Small intestine (tissue), 7 donors: ENCODE results near the gene FIGN. TPM values are rescaled to one million over a fixed set of nuclear protein-coding genes. Genes with fewer than 3 reads are reported as not detected.

Experiments used
- DNase-seq, 2 donors: peaks; one replicate each; pipeline versions ENCODE4 v3.0.0 to v3.0.0-alpha.2; 2013
- FAIRE-seq: peaks from 2 replicates; lab custom pipeline; 2012; peaks lifted over from hg19 to GRCh38; lab: Jason Lieb, UNC
- H3K27ac ChIP-seq, 3 donors: one replicate each; pipeline ENCODE4 v1.5.1; 2013; ENCODE audit warnings: low read length in 2 of 3, mild to moderate bottlenecking in 2 of 3, control low read depth in 1 of 3, inconsistent platforms in 1 of 3, low read depth in 1 of 3, moderate library complexity in 1 of 3
- H3K27me3 ChIP-seq, 3 donors: one replicate each; pipeline ENCODE4 v1.6.1; 2013; ENCODE audit warnings: low read length in 3 of 3, inconsistent platforms in 1 of 3; ENCODE audit not compliant: control insufficient read depth in 3 of 3, insufficient read depth in 3 of 3
- H3K36me3 ChIP-seq, 3 donors: one replicate each; pipeline ENCODE4 v1.6.1; 2013; ENCODE audit warnings: low read length in 3 of 3, inconsistent platforms in 1 of 3, low read depth in 1 of 3, mild to moderate bottlenecking in 1 of 3, moderate library complexity in 1 of 3; ENCODE audit not compliant: control insufficient read depth in 3 of 3, insufficient read depth in 2 of 3
- H3K4me1 ChIP-seq, 3 donors: one replicate each; pipeline ENCODE4 v1.6.1; 2013; ENCODE audit warnings: low read length in 2 of 3, inconsistent platforms in 1 of 3, low read depth in 1 of 3, mild to moderate bottlenecking in 1 of 3, moderate library complexity in 1 of 3; ENCODE audit not compliant: control insufficient read depth in 3 of 3, insufficient read depth in 2 of 3
- H3K4me3 ChIP-seq, 3 donors: one replicate each; pipeline ENCODE4 v1.5.1; 2013; ENCODE audit warnings: low read length in 3 of 3, control low read depth in 1 of 3, inconsistent platforms in 1 of 3, low read depth in 1 of 3, mild to moderate bottlenecking in 1 of 3, moderate library complexity in 1 of 3
- H3K9me3 ChIP-seq, 2 donors: one replicate each; pipeline ENCODE4 v1.6.1; 2013; ENCODE audit warnings: low read depth in 1 of 2, low read length in 1 of 2; ENCODE audit not compliant: control insufficient read depth in 2 of 2, insufficient read depth in 1 of 2
- WGBS, 3 donors: extraction: QIAGEN DNeasy Blood & Tissue Kit; methylation state at CpG; one replicate each; pipeline ENCODE4 v1.1.7; 2013; 5-methylcytosine and 5-hydroxymethylcytosine counted together
- polyA plus RNA-seq, 4 donors: library from polyadenylated mRNA; stranded (reverse) in 3 of 4; unstranded in 1 of 4; fragments of 200-250 nt in 3 of 4; fragments of 120-200 nt in 1 of 4; gene quantifications; one replicate each; pipeline versions ENCODE4 v1.2.1 to v1.2.3, GENCODE V29; 2013
- donor health status: healthy with polysubstance abuse.
- donor health status: control.
- donor health status: control.
- donor health status: Bipolar disorder and iron deficiency.
- donor health status: healthy.

Gene FIGN
- polyA plus RNA-seq, 4 donors, result 0.27 to 1.0 (median 0.64) TPM; not detected in 1

DNA sequence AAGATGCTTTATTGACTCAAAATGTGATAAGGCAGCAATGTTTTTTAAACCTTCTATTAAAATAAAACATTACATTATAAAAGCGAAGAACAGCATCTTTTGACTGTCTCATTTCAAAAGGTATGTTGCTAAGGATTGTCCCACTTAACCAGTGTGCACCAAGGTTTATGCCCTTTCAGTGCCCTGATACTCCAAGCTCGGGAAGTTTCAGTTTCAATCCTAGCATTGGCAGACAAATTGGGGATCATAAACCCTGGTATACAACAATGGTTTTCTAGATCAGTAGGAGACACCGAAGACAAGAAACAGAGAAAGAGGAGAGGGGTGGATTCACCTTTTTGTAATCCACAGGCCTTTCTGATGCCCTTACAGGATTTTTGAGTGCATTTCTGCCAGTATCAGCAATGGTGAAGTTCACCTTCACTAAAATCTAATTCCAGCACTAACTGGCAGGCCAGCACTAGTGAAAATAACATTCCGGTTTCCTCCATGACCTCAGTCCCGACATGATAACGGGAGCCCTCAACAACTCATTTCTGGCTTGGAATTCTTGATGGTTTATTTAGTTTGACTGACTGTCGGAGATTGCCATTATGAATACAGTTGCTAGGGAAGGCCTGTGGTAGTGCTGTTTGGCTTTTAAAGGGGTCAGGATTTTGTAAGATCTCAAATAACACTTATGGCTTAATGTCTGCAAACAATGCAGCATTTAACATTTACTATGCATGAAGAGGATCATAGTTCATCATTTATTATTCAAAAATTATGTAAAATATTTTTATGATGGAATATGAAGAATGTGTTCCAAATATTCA lies 33.3 kb upstream of the FIGN start:
- 25 to 59% (median 44%) methylated on average over 7 of the region's 7 CpGs for WGBS, 3 donors
- DNase-seq, result peak; percentile 1 to 32
- Histone ChIP-seq H3K9me3 (no peaks in the 10 kb centered on the region), H3K36me3 (no peaks in the 10 kb centered on the region), H3K27me3 (no peaks in the 10 kb centered on the region), H3K4me3 (no peak overlapping the region), H3K27ac (no peak overlapping the region), H3K4me1 (no peaks in the 10 kb centered on the region)
- FAIRE-seq, result no peak

- FAIRE-seq, result no peak
- no peak overlapping the region for H3K4me3 ChIP-seq
- 67 to 91% (median 80%) methylated on average over 4 of the region's 4 CpGs for WGBS, 3 donors
Observed at GRCh38 chr2:163767097-163767496, 31.3 kb upstream of the FIGN start.

GRCh38 chr2:163764566-163764965 lies 28.8 kb upstream of the FIGN start:
- H3K36me3 ChIP-seq, result no peaks in the 10 kb centered on the region
- FAIRE-seq, result no peak
- H3K27me3 ChIP-seq, result no peaks in the 10 kb centered on the region
- no peak overlapping the region for H3K4me3 ChIP-seq
- no peak for DNase-seq
- H3K27ac ChIP-seq, result no peak overlapping the region
- 76 to 79% (median 77%) methylated on average over 3 of the region's 3 CpGs for WGBS, 3 donors
- no peaks in the 10 kb centered on the region for H3K4me1 ChIP-seq
- H3K9me3 ChIP-seq, result no peaks in the 10 kb centered on the region

More at GRCh38 chr2:163767097-163767496, 31.3 kb upstream of the FIGN start:
- Histone ChIP-seq H3K36me3 (no peaks in the 10 kb centered on the region), H3K4me1 (no peaks in the 10 kb centered on the region), H3K27me3 (no peaks in the 10 kb centered on the region), H3K27ac (no peak overlapping the region), H3K9me3 (no peaks in the 10 kb centered on the region)
- DNase-seq, result no peak

DNA sequence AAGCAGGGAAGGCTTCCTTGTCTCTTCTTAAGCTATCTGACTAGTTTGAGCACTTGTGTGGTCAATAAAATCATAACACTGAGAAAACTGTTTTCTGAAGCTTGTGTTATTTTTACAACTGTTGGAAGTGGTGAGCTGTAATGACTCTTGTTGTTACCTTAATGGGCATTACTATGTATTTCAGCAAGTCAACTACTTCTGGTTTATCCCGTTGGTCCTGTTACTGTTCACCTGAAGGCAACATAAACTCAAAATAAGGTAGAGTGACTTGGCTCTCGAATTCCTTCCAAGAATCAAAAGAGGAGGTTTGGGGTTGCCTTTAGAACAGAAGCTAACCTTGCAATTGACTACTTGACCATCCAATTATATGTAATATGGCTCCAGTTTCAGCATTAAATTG lies 23.2 kb upstream of the FIGN start:
- H3K27me3 ChIP-seq, result no peaks in the 10 kb centered on the region
- FAIRE-seq, result no peak
- WGBS, 3 donors, result 38 to 74% (median 41%) methylated on average over 2 of the region's 2 CpGs
- no peaks in the 10 kb centered on the region for H3K4me1 ChIP-seq
- H3K9me3 ChIP-seq, result no peaks in the 10 kb centered on the region
- no peak for DNase-seq
- H3K27ac ChIP-seq, result no peak overlapping the region
- H3K4me3 ChIP-seq, result no peak overlapping the region
- H3K36me3 ChIP-seq, result no peaks in the 10 kb centered on the region

DNA sequence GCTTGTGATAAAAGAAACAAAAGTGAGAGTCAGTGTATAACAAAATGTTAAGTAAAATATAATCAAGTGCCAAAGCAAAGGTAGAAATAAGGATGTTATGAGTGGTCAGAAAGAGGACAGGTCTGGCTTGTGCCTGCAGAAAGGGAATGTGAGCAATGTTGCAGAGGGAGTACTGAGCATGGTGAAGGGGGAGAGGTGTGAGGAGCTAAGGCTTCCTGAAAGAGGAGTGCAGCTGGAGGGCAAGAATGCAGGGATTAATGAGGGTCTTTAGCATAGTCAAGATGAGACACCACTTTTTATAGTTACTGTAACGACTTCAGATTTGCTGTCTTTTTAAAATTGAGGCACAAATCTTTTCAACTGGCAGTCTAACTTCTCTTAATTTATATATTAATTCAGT lies 22.0 kb upstream of the FIGN start:
- Histone ChIP-seq H3K4me1 (no peaks in the 10 kb centered on the region), H3K36me3 (no peaks in the 10 kb centered on the region), H3K27me3 (no peaks in the 10 kb centered on the region), H3K27ac (no peak overlapping the region), H3K4me3 (no peak overlapping the region), H3K9me3 (no peaks in the 10 kb centered on the region)
- DNase-seq (no peak), FAIRE-seq (no peak)
- WGBS, 3 donors, result 15 to 27% (median 18%) methylated on average over 1 of the region's 1 CpG

DNA sequence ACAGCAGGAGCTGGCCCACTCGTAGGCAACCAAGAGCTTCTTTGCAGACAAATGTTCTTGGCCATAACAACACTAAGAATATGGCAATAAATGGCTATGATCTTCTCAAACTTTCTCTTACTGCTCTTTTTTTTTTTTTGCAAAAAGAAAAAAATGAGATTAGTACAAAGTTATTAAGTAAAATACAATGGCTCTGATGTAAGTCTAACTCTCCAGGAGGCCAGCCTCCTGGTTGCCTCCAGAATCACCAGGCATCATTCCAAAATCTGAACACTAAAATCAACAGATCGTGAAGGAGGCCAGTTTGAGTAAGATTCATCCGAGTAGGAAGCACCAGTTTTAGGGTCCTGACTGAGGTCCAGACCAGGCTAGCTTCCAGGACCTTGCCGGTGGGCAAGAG lies 20.8 kb upstream of the FIGN start:
- Histone ChIP-seq H3K27me3 (no peaks in the 10 kb centered on the region), H3K27ac (no peak overlapping the region), H3K4me1 (no peaks in the 10 kb centered on the region), H3K36me3 (no peaks in the 10 kb centered on the region), H3K9me3 (no peaks in the 10 kb centered on the region), H3K4me3 (no peak overlapping the region)
- FAIRE-seq (no peak), DNase-seq (no peak)
- 59 to 72% (median 62%) methylated on average over 4 of the region's 4 CpGs for WGBS, 3 donors

- Histone ChIP-seq H3K27me3 (no peaks in the 10 kb centered on the region), H3K4me1 (no peaks in the 10 kb centered on the region), H3K36me3 (no peaks in the 10 kb centered on the region), H3K9me3 (no peaks in the 10 kb centered on the region), H3K4me3 (no peak overlapping the region), H3K27ac (no peak overlapping the region)
- FAIRE-seq (no peak), DNase-seq (no peak)
- WGBS, 3 donors, result 72 to 83% (median 73%) methylated on average over 2 of the region's 2 CpGs
Observed at GRCh38 chr2:163755366-163755765, 19.6 kb upstream of the FIGN start.

GRCh38 chr2:163753726-163754125 lies 17.9 kb upstream of the FIGN start:
- FAIRE-seq (no peak), DNase-seq (no peak)
- no peaks in the 10 kb centered on the region for H3K4me1 ChIP-seq
- no peaks in the 10 kb centered on the region for H3K9me3 ChIP-seq
- no peak overlapping the region for H3K27ac ChIP-seq
- H3K36me3 ChIP-seq, result no peaks in the 10 kb centered on the region
- 25 to 40% (median 36%) methylated on average over 2 of the region's 2 CpGs for WGBS, 3 donors
- H3K4me3 ChIP-seq, result no peak overlapping the region
- no peaks in the 10 kb centered on the region for H3K27me3 ChIP-seq

DNA sequence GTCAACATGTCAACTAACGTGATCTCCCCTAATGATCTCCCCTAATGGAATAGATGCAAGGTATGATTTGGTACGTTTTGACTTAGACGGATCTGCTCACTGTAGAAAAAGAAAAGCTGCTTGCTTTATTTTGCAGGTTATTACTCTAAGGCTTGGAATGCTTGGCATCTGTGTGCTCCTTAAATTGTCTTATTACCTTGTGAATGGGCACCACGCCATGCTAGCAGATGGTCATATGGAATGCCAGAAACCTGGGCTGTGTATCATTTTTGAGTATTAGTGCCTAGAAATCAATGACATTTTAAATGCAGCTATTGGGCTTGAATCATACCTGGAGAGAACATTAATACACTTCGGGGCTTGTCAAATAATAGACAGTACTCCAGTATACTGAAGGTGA lies 16.5 kb upstream of the FIGN start:
- FAIRE-seq (no peak), DNase-seq (no peak)
- Histone ChIP-seq H3K27me3 (no peaks in the 10 kb centered on the region), H3K27ac (no peak overlapping the region), H3K36me3 (no peaks in the 10 kb centered on the region), H3K9me3 (no peaks in the 10 kb centered on the region), H3K4me1 (no peaks in the 10 kb centered on the region), H3K4me3 (no peak overlapping the region)
- WGBS, 3 donors, result 71 to 87% (median 72%) methylated on average over 5 of the region's 5 CpGs
